Loucy (cell line): ENCODE measurements around the gene DOCK3.

Experiments used
- H2AFZ ChIP-seq: fragments of 200-600 bp; sonication (generic); 2 replicates; pipeline ENCODE4 v1.6.0; 2016; ENCODE audit warnings: antibody characterized with exemption, mild to moderate bottlenecking, low read length, moderate library complexity
- H3F3A ChIP-seq: fragments of 200-600 bp; 2 replicates; pipeline ENCODE4 v1.6.0; 2016; ENCODE audit warnings: antibody characterized with exemption, low read depth, mild to moderate bottlenecking
- H3K27me3 ChIP-seq: fragments of 200-600 bp; sonication (generic); 2 replicates; pipeline ENCODE4 v1.6.1; 2014; ENCODE audit warnings: low read length, mild to moderate bottlenecking; ENCODE audit not compliant: insufficient read depth, poor library complexity, severe bottlenecking
- H3K36me3 ChIP-seq: fragments of 200-600 bp; sonication (generic); 2 replicates; pipeline ENCODE4 v1.6.1; 2016; ENCODE audit warnings: low read length; ENCODE audit not compliant: insufficient read depth
- H3K4me1 ChIP-seq: fragments of 200-600 bp; sonication (generic); 2 replicates; pipeline ENCODE4 v1.5.1; 2014; ENCODE audit warnings: low read length, mild to moderate bottlenecking; ENCODE audit not compliant: insufficient read depth, poor library complexity, severe bottlenecking
- H3K4me2 ChIP-seq: fragments of 200-600 bp; sonication (generic); 2 replicates; pipeline ENCODE4 v1.6.0; 2014; ENCODE audit warnings: antibody characterized with exemption, low read length, low read depth, mild to moderate bottlenecking; ENCODE audit not compliant: poor library complexity, severe bottlenecking
- H3K4me3 ChIP-seq: fragments of 200-600 bp; sonication (generic); 2 replicates; pipeline ENCODE4 v1.5.1; 2014; ENCODE audit warnings: low read length, mild to moderate bottlenecking, mixed read lengths; ENCODE audit not compliant: poor library complexity, severe bottlenecking
- H3K79me2 ChIP-seq: fragments of 200-600 bp; sonication (generic); 2 replicates; pipeline ENCODE4 v1.6.1; 2014; ENCODE audit warnings: low read length; ENCODE audit not compliant: insufficient read depth
- H3K9ac ChIP-seq: fragments of 200-600 bp; sonication (generic); 2 replicates; pipeline ENCODE4 v1.6.0; 2014; ENCODE audit warnings: mild to moderate bottlenecking, low read depth, low read length, moderate library complexity; ENCODE audit not compliant: poor library complexity, severe bottlenecking
- H3K9me2 ChIP-seq: fragments of 200-600 bp; sonication (generic); replicated peaks from 2 replicates; pipeline ENCODE4 v1.6.1; 2016; ENCODE audit warnings: low read depth, low read length, mixed read lengths
- H3K9me3 ChIP-seq: fragments of 200-600 bp; sonication (generic); 2 replicates; pipeline ENCODE4 v1.6.1; 2014; ENCODE audit warnings: mild to moderate bottlenecking, antibody characterized with exemption, low read length, low read depth; ENCODE audit not compliant: insufficient read depth
- H4K20me1 ChIP-seq: fragments of 200-600 bp; sonication (generic); 2 replicates; pipeline ENCODE4 v1.6.0; 2014; ENCODE audit warnings: antibody characterized with exemption, low read length, mild to moderate bottlenecking; ENCODE audit not compliant: insufficient read depth, poor library complexity, severe bottlenecking
- CTCF ChIP-seq: fragments of 200-600 bp; sonication (generic); conservative IDR thresholded peaks from 2 replicates; pipeline ENCODE4 v1.5.1; 2014; ENCODE audit warnings: mild to moderate bottlenecking, antibody characterized with exemption, low read length
- EZH2phosphoT487 ChIP-seq: fragments of 200-600 bp; IDR thresholded peaks from 2 replicates; pipeline ENCODE4 v1.6.1; 2018; ENCODE audit warnings: antibody characterized with exemption, mild to moderate bottlenecking, moderate library complexity, borderline replicate concordance

The DOCK3 gene

DNA sequence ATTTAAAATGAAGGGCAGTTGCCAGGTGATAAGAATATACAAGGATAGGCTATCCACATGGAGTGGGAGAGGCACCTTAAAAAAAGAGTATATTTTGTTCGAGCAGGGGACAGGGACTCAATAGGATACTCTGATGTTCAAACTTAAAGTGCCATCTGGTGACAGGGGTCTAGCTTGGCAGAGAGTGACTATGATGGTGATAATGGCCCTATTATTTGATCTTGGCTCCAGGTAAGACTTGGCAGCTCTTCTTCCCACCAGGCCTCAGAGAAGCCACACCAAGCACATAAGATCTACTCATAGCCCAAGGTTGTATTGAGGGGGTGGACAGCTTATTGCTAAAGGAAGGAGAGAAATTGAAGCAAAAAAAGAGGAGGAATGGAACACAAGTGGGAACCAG lies 601.3 kb downstream of the DOCK3 start:
- Histone ChIP-seq H3K4me2 (no peak overlapping the region), H3F3A (no peaks in the 10 kb centered on the region), H2AFZ (no peak overlapping the region), H3K4me1 (no peaks in the 10 kb centered on the region), H3K36me3 (no peaks in the 10 kb centered on the region), H3K9ac (no peak overlapping the region), H4K20me1 (no peaks in the 10 kb centered on the region), H3K9me3 (no peaks in the 10 kb centered on the region), H3K4me3 (no peak overlapping the region), H3K79me2 (no peaks in the 10 kb centered on the region), H3K9me2 (no peaks in the 10 kb centered on the region), H3K27me3 (no peaks in the 10 kb centered on the region)
- TF ChIP-seq CTCF, result no peak

- no peaks in the 10 kb centered on the region for H3K36me3 ChIP-seq
- no peak overlapping the region for H2AFZ ChIP-seq
- H4K20me1 ChIP-seq, result no peaks in the 10 kb centered on the region
- no peaks in the 10 kb centered on the region for H3K27me3 ChIP-seq
- no peaks in the 10 kb centered on the region for H3K9me2 ChIP-seq
- H3K9ac ChIP-seq, result no peak overlapping the region
- H3K9me3 ChIP-seq, result no peaks in the 10 kb centered on the region
- H3K4me2 ChIP-seq, result no peak overlapping the region
- TF ChIP-seq CTCF (no peak), EZH2phosphoT487 (no peak)
- no peak overlapping the region for H3K4me3 ChIP-seq
- H3F3A ChIP-seq, result no peaks in the 10 kb centered on the region
- no peaks in the 10 kb centered on the region for H3K79me2 ChIP-seq
- no peaks in the 10 kb centered on the region for H3K4me1 ChIP-seq
Measured at GRCh38 chr3:51279448-51279847, 604.7 kb downstream of the DOCK3 start.

DNA sequence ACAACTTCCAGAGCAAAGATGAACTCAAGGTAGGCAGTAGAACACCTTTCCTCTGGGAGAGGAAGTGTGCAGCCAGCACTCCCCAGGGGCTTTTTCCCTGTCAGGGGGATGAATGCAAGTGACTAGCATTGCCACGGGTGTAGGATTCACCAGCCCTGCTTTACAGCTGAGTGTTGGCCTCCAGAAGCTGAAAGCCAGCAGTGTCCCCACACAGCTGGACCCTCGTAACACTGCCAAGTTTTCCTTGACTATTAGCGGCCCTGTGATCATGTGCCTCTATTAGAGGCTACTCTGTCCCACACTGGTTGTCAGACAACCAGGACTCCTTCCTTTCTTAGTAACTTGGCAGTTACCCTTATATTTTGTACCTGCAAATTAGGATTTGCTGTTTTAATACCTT lies 605.4 kb downstream of the DOCK3 start:
- Histone ChIP-seq H4K20me1 (no peaks in the 10 kb centered on the region), H3K9me3 (no peaks in the 10 kb centered on the region), H3K79me2 (no peaks in the 10 kb centered on the region), H2AFZ (no peak overlapping the region), H3K4me3 (no peak overlapping the region), H3K36me3 (no peaks in the 10 kb centered on the region), H3K4me1 (no peaks in the 10 kb centered on the region), H3K4me2 (no peak overlapping the region), H3K9me2 (no peaks in the 10 kb centered on the region), H3F3A (no peaks in the 10 kb centered on the region), H3K9ac (no peak overlapping the region), H3K27me3 (no peaks in the 10 kb centered on the region)
- TF ChIP-seq CTCF, result no peak
